Lower leg skin (tissue), 4 donors: ENCODE measurements around the gene JMJD6. TPM values are rescaled to one million over a fixed set of nuclear protein-coding genes. Genes with fewer than 3 reads are reported as not detected.
A peak's percentile ranks its signal among the peaks of the same experiment; 100 is the strongest.

ENCODE experiments used
- DNase-seq, 2 donors: peaks; one replicate each; pipeline ENCODE4 v3.0.0-alpha.2; 2019; ENCODE audit warnings: low spot score in 2 of 2
- H3K4me3 ChIP-seq: fragments of 200-600 bp; sonication (generic); 2 replicates; pipeline ENCODE4 v1.5.1; 2017; ENCODE audit warnings: mild to moderate bottlenecking, low read depth; ENCODE audit not compliant: poor library complexity, severe bottlenecking
- CTCF ChIP-seq, 3 donors: fragments of 450-650 bp; IDR thresholded peaks; one replicate each; pipeline ENCODE4 v1.5.1; 2016; ENCODE audit warnings: antibody characterized with exemption in 3 of 3, mild to moderate bottlenecking in 3 of 3, moderate library complexity in 2 of 3
- POLR2A ChIP-seq, 2 donors: fragments of 450-650 bp; IDR thresholded peaks; one replicate each; pipeline ENCODE4 v1.6.1; 2016 to 2017; ENCODE audit warnings: antibody characterized with exemption in 2 of 2, mild to moderate bottlenecking in 1 of 2, moderate library complexity in 1 of 2
- WGBS, 2 donors: methylation state at CpG; one replicate each; pipeline ENCODE4 v1.1.5; 2018; 5-methylcytosine and 5-hydroxymethylcytosine counted together
- intact Hi-C: fragments of 100-400 bp; cut with DNase I; formaldehyde crosslinking; loops from one replicate; pipeline ENCODE4 v1.15.0; 2023; ENCODE audit warnings: low total_unique reads
- total RNA-seq, 4 donors: library from RNA; depleted of rRNA; stranded (reverse); fragments of >200 nt; gene quantifications; one replicate each; pipeline ENCODE4 v1.1.0, GENCODE V29; 2016

Gene JMJD6
- total RNA-seq, 4 donors from 2014 or later = 16.1 to 28.8 (median 21.0) TPM

DNA sequence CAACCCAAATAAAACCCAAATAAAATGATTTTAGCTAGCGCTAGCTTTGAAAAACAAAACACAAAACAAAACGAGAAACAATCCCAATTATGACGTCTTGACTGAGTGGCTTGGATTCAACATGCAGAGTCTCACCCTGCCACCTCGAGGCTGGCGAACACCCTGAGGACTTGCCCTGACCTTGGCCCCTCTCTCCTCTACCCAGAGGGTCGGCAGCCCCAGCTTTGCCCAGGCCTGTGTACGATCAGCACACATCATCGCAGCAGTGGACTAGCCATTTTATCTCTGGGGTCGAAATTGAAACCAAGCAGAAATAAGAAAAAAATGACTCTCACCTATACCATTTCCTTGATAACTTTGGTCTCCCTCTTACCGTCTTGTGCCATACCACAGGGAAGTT lies 4.9 kb downstream of the JMJD6 start:
- WGBS, 2 donors = 85 to 89% methylated on average over 10 of the region's 10 CpGs
- intact Hi-C loops = no loop called here
- no peak for TF ChIP-seq POLR2A (IDR thresholded peaks at IDR 0.05)
- TF ChIP-seq CTCF (IDR thresholded peaks at IDR 0.05) = no peak

GRCh38 chr17:76720941-76721340 lies 5.5 kb downstream of the JMJD6 start:
- no peak overlapping the region for H3K4me3 ChIP-seq
- TF ChIP-seq POLR2A (IDR thresholded peaks at IDR 0.05) (no peak), CTCF (IDR thresholded peaks at IDR 0.05) (no peak)
- DNase-seq = no peak
- intact Hi-C loops = no loop called here
- WGBS, 2 donors = 87 to 92% methylated on average over 8 to 9 of the region's 9 CpGs

More for the DNA sequence above, 4.9 kb downstream of the JMJD6 start:
- no peak overlapping the region for H3K4me3 ChIP-seq
- peak in 1 of 2 donors; percentile 60 for DNase-seq

- 87 to 96% methylated on average over 9 of the region's 9 CpGs for WGBS, 2 donors
- TF ChIP-seq POLR2A (IDR thresholded peaks at IDR 0.05) = no peak
- no peak for TF ChIP-seq CTCF (IDR thresholded peaks at IDR 0.05)
- no peak overlapping the region for H3K4me3 ChIP-seq
- DNase-seq = peak in 1 of 2 donors; percentile 62
- intact Hi-C loops = no loop called here
Measured at GRCh38 chr17:76720211-76720610, 6.2 kb downstream of the JMJD6 start.

- H3K4me3 ChIP-seq = no peak overlapping the region
- TF ChIP-seq CTCF (IDR thresholded peaks at IDR 0.05) (no peak), POLR2A (IDR thresholded peaks at IDR 0.05) (no peak)
- intact Hi-C loops = no loop called here
- peak in 1 of 2 donors; percentile 65 for DNase-seq
- 91 to 93% methylated on average over 16 of the region's 16 CpGs for WGBS, 2 donors
Measured at GRCh38 chr17:76718516-76718915, 7.9 kb downstream of the JMJD6 start.

DNA sequence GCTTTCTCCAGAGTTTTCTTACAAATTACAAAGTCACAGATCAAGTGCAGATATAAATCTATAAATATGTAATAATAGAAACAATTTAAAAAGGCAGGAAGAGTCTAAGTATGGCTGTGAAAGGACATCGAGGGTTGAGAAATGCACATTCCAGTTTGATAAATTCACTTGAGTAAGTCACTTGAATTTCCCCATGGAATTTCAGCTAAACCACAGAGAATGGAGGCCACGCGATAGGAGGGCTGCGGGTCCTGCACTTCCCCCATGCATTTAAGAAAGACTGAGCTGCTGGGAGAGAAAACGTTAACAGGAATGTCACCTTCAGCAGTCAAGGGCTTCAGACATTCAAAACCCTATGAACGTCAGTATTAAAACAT lies 9.6 kb downstream of the JMJD6 start:
- WGBS, 2 donors = 69 to 82% methylated on average over 6 of the region's 6 CpGs
- TF ChIP-seq CTCF (IDR thresholded peaks at IDR 0.05) (no peak), POLR2A (IDR thresholded peaks at IDR 0.05) (no peak)
- intact Hi-C loops = no loop called here
- no peak overlapping the region for H3K4me3 ChIP-seq
- DNase-seq = no peak

GRCh38 chr17:76716146-76716838 lies 10.1 kb downstream of the JMJD6 start:
- 61 to 62% methylated on average over 13 of the region's 13 CpGs for WGBS, 2 donors
- no peak for DNase-seq
- TF ChIP-seq CTCF (IDR thresholded peaks at IDR 0.05) (no peak), POLR2A (IDR thresholded peaks at IDR 0.05) (no peak)
- H3K4me3 ChIP-seq = no peak overlapping the region
- intact Hi-C loops = no loop called here
